ENCODE results near the gene RPL37. TPM values are rescaled to one million over a fixed set of nuclear protein-coding genes. Genes with fewer than 3 reads are reported as not detected.
"Not testable (repeated sequence)": the region's sequence is repeated elsewhere in the genome, so short reads cannot be mapped to it uniquely, and the experiment has no call there.

RPL37 gene
- total RNA-seq, 1 donor from 2014 or later = 649 TPM

DNA sequence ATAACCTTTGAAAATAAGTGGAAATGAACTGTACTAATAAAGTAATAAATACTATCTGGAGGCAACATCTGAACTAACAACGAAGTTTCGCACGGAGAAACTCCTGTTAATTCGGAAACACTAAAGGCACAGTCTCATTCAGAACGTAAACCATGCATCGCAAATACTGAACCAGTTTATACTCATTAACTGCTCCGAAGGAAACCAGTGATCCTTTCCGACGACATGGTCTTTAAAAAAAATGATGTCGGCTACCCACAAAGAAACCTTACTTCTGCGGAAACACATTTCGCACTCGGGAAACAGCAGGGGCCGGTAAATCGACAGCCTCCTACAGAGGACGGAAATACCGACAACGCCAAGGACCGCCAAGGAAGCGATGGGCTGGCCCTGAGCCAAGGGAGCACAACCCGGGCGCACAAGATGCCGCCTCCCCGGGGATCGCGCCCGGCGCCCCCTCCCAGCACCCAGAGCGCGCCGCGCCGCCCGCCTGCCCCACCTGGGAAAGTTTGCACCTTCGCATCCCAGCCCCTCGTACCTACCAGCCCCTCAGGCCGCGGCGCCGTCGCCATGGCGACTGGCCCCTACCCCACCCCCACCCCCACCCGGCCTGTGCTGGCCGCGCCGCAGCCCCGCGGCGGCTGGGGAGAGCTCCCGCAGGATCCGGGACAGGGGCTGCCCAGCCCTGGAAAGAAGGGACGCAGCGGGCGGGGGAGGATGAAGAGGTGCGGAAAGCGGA is 37.6 kb downstream of the RPL37 start:
- DNase-seq (ENCODE audit: low spot score) = peak; percentile 69

GRCh38 chr5:40796487-40796889 is 38.5 kb downstream of the RPL37 start:
- no peak for DNase-seq (ENCODE audit: low spot score)

DNA sequence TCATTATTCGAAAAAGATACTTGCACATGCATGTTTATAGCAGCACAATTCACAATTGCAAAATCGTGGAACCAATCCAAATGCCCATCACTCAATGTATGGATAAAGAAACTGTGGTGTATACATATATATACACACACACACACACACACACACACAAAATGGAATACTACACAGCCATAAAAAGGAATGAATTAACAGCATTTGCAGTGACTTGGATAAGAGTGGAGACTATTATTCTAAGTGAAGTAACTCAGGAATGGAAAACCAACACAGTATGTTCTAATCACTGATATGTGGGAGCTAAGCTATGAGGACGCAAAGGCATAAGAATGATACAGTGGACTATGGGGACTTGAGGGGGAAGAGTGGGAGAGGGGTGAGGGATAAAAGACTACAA is 40.1 kb downstream of the RPL37 start:
- not testable (repeated sequence) for DNase-seq (ENCODE audit: low spot score)

- not testable (repeated sequence) for DNase-seq (ENCODE audit: low spot score)
Measured at GRCh38 chr5:40794340-40794739, 40.7 kb downstream of the RPL37 start.

- not testable (repeated sequence) for DNase-seq (ENCODE audit: low spot score)
Measured at GRCh38 chr5:40792691-40793090, 42.3 kb downstream of the RPL37 start.

DNA sequence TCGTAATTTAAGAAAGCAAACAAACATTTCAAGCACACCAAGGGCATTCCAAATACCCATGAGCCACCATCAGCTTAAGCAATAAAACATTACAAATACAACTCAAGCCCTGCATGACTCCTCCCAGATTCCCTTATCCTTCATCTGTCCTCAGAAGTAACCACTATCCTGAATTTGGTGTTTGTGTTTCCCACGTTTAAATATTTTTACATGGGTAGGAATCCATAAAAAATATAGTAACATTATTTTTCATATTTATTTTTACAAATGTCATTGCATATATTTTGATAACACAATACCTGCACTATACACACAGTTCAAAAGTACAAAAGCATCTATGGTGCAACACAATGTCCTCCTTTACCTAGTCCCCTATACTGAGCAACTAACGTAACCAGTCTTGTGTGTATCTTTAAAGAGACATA is 43.3 kb downstream of the RPL37 start:
- no peak for DNase-seq (ENCODE audit: low spot score)

GRCh38 chr5:40790947-40791593 is 44.0 kb downstream of the RPL37 start:
- no peak for DNase-seq (ENCODE audit: low spot score)

- not testable (repeated sequence) for DNase-seq (ENCODE audit: low spot score)
Measured at GRCh38 chr5:40788941-40789340, 46.1 kb downstream of the RPL37 start.

DNA sequence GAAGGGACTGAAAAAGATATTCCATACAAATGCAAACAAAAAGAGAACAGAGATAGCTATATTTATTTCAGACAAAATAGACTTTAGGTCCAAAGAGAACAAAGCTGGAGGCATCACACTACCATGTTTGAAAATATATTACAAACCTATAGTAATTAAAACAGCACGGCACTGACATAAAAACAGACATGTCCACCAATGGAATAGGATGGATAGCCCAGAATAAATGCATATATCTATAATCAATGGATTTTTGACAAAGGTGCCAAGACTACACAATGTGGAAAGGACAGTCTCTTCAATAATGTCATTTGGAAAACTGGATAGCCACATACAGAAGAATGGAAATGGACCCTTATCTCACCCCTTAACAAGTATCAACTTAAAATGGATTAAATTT is 47.0 kb downstream of the RPL37 start:
- no peak for DNase-seq (ENCODE audit: low spot score)

DNA sequence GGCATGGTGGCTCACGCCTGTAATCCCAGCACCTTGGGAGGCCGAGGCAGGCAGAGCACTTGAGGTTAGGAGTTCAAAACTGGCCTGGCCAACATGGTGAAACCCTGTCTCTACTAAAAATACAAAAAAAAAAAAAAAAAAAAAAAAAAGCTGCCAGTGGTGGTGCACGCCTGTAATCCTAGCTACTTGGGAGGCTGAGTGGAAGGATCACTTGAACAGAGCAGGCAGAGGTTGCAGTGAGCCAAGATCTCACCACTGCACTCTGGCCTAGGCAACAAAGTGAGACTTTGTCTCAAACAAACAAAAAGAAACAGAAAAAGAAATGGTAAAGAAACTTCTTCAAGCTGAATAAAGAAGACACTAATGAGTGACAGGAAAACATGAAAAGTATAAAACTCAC is 48.4 kb downstream of the RPL37 start:
- DNase-seq (ENCODE audit: low spot score) = not testable (repeated sequence)

DNA sequence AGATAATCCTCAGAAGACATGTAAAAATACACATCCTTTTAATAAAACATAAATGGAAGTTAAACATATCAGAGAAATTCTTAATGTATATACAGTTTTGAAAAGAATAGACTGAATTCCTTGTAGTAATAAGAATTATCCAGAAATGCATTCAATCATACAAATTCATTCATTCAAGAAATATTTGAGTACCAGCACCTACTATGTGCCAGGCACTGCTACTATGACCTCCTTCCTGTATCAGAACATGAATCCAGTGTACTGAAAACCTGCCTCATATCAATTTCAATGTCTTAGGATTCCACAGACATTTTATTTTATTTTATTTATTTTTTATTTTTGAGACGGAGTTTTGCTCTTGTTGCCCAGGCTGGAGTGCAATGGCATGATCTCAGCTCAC is 50.1 kb downstream of the RPL37 start:
- DNase-seq (ENCODE audit: low spot score) = no peak

GRCh38 chr5:40784027-40784653 is 50.9 kb downstream of the RPL37 start:
- DNase-seq (ENCODE audit: low spot score) = no peak

DNA sequence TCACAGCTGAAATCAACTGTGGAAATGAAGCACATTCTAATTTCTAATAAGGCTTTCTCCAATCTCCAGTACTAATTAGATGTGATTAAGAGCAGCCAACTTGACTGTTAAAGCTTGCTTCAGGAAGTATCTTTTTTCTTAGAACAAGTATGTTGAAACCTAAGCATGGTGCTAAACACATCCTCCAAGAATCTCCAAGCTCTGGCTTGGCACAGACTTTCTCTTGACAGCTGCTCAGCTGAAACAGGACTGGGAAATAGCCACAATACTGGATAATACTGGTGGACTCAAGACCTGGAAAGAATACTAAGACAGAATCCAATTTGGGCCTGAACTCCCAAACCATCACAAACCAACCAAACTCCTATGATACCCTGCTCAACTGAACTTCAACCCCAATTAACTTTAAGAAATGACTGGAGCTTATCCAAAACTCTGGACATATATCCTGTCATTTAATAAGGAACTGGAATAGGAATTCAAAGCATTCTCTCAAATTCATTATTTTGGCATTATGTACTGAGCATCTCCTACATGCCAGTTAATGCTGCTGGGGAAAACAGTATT is 53.1 kb downstream of the RPL37 start:
- DNase-seq (ENCODE audit: low spot score) = peak; percentile 9

DNA sequence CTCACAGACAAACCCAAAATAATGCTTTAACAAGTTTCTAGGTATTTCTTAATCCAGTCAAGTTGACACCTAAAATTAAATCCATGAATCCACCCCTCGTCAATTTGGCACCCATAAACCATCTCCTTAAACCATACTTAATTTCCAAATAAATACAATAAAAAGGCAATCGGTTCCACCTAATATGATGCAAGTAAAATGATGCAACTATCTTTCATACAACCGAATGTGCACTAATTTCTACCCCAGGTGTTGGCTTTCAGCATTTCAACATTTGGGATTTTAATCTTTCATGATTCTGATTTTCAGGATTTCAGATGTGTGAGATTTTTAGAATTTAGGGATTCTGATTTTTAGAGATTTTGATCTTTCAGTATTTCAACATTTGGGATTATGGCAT is 54.2 kb downstream of the RPL37 start:
- no peak for DNase-seq (ENCODE audit: low spot score)

DNA sequence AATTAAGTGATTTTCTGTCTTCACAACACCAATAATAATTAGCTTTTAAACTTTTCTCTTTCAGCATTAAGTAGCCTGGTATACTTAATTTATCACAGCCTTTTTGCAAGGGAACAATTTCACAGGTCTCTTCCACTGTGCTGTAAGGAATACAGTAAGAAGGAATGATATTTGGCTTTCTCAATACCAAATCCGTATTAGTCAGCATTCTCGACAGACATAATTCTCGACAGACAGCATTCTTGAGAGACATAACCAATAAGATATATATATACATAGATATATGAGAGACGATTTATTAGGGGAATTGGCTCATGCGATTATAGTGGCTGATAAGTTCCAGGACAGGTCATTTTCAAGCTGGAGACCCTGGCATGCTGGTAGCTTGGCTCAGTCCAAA is 54.8 kb downstream of the RPL37 start:
- DNase-seq (ENCODE audit: low spot score) = no peak

DNA sequence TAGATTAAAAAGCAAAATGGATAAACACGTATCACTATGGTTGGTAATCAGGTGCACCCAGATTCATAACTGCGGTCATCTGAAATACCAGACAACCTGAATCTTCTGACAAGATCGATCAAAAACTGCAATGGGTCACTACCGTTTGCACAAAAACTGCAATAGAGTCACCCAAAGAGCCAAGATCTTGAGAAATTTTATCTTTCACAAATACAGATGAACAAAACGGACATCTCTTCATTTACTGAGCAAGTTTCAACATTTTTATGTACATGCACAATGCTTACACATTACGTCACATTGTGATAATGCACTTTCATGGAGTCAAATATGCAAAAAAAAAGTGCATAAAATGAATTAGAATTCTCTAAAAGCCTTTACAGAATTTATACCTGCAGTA is 55.5 kb downstream of the RPL37 start:
- no peak for DNase-seq (ENCODE audit: low spot score)

- no peak for DNase-seq (ENCODE audit: low spot score)
Measured at GRCh38 chr5:40778133-40778532, 56.9 kb downstream of the RPL37 start.

DNA sequence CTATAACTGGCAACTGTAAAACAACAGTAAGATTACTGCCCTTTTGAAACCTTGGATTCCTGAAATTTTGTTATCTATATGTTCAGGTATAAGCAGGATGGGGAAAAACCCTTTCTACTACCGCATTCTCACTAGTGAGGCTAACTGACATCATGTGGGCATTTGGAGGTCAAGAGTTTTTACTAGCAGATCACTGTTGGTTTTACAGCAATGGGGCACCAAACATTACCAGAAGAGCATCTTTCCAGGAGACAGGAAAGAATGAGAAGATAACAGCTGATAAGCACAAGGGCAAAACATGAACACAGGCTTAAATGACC is 58.4 kb downstream of the RPL37 start:
- DNase-seq (ENCODE audit: low spot score) = no peak

- DNase-seq (ENCODE audit: low spot score) = no peak
Measured at GRCh38 chr5:40775846-40776657, 59.0 kb downstream of the RPL37 start.
